Activated gamma-delta T cell treated with anti-CD3 and anti-CD28 coated beads, Interleukin-2, amount 50 U/mL, for 16 hours (primary cell): ENCODE data around the gene FAM107B.

Source experiments
- DNase-seq: peaks from one replicate; pipeline ENCODE4 v3.0.0-alpha.2; 2020; ENCODE audit warnings: low read depth

Gene FAM107B

GRCh38 chr10:14625192-14625631, 149.5 kb downstream of the FAM107B start:
- DNase-seq: no peak

- no peak for DNase-seq
These were observed 150.1 kb downstream of the FAM107B start for GRCh38 chr10:14624600-14624999.

- DNase-seq: no peak
These were observed 150.8 kb downstream of the FAM107B start for GRCh38 chr10:14623931-14624330.

DNA sequence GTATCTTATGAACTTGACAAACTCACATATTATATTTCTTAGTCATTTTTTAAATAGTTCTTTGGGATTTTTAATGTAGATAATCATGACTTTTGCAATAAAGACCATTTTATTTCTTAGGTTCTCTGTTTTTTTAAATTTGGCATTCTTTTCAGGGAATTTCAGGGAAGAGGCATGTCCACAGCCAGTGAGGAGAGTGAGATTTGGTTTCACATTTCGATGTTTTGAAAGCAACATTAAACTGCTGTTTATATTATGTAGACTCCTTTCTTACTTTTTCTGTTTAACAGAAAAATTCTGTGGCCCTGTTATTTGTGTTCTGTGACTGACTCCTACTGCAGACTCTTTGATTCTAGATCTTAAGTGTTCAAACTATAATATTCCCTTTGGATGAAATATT, 153.7 kb downstream of the FAM107B start:
- no peak for DNase-seq

GRCh38 chr10:14618674-14619073, 156.0 kb downstream of the FAM107B start:
- no peak for DNase-seq

DNA sequence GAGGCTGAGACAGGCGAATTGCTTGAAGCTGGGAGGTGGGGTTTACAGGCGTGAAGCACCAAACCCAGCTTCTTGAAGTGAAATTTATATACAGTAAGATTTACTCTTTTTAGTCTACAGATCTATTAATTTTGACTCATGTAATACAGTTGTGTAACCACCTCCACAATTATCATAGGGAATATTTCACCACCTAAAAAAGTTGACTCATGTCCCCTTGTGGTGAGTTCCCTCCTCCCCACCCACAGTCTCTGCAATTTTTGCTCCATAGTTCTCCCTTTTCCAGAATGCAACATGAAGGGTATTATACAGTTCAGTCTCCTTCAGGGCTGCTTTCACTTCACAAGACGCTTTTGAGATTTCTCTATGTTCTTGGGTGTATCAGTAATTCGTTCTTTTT, 156.8 kb downstream of the FAM107B start:
- DNase-seq: no peak

DNA sequence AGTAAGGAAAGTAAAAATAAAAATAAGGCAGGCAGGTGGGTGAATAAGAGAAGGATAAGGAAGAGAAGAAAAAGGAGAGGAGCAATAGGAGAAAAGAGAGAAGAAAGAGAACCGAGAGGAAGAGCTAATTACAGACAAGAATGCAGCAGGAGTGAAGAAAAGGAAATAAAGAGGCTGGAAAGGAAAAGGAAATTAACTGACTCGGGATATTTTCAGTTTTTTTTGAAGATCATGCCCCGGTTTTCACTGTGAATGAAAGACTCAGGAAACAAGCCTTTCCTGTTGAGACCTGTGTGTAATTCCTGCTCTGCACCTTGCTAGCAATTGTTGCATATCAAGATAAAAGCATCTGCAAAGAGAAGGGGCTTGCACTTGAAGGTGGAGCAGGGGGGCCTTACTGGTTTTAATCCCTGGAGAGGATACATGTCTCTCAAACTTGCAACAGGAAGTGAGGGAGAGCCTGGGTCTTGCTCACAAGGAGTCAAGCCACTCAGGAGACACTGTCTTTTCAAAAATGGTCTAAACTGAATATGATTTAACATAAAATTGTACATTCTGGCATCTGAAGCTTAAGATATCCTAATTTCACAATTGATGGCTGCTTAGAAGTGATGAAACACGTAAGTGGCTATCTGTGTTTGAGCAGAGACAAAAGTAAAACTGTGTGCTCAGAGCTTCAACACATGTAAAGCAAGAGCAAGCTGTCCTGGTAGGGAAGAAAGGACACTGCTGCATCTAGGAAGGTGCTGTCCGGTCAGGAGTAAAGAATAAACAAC, 157.6 kb downstream of the FAM107B start:
- DNase-seq: no peak

DNA sequence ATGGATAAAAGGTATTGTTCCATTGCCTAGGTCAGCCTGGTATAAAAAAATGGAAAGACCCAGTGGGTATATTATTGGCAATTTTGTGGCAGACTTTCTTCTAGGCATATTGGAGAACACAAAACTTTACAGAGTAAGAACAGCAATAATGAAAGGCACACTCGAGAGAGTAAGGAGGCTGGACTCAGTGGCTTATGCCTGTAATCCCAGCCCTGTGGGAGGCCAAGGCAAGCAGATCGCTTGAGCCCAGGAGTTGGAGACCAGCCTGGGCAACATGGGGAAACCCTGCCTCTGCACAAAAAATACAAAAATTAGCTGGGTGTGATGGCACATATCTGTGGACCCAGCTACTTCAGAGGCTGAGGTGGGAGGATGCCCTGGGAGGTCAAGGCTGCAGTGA, 158.2 kb downstream of the FAM107B start:
- no peak for DNase-seq

DNA sequence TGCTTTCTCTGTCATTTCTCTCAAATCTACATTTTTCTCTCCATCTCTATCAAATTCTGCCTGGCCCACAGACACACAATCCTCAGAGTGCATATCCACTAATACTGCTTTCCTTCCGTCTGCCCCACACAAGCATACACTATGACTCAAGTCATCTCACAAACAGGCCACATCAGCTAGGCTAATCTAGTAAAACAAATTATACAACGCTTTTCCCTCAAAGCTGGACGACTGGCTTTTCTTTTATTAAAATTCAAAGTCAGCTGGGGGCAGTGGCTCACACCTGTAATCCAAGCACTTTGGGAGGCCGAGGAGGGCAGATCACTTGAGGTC, 161.1 kb downstream of the FAM107B start:
- DNase-seq: no peak

- DNase-seq: no peak
These were observed 161.7 kb downstream of the FAM107B start for GRCh38 chr10:14612873-14613587.

DNA sequence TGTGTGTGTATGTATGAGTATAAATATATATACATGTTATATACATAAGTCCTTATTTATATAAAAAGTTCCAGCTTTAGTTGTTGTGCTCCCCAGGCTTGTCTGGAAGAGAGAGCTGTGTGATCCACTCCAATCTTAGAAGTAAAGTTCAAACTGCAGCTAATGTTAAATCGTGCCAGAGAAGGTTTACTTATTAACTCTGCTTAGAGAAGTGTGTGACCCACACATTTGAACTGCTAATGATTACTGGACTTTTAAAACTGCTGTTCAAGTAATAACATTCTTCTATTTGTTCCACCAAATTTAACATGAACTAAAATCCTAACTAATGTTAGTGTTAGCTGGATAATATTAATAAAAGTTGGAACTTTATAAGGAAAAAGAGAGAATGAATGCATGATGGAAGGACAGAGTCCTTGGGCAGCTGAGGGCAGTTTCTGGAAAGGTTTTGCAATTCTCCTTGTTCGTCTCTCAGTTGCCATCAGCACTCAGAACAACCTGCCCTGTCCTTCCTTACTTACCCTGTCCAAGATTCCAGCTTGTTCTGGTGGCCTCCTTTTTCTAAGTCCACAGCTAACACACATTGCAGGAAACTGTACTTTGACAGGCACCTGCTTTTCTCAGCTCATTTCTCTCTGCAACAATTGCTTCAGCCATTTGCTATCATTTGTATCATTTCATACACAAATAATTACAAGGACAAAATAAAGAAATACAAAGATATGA, 162.6 kb downstream of the FAM107B start:
- no peak for DNase-seq

GRCh38 chr10:14609178-14609577, 165.5 kb downstream of the FAM107B start:
- no peak for DNase-seq

DNA sequence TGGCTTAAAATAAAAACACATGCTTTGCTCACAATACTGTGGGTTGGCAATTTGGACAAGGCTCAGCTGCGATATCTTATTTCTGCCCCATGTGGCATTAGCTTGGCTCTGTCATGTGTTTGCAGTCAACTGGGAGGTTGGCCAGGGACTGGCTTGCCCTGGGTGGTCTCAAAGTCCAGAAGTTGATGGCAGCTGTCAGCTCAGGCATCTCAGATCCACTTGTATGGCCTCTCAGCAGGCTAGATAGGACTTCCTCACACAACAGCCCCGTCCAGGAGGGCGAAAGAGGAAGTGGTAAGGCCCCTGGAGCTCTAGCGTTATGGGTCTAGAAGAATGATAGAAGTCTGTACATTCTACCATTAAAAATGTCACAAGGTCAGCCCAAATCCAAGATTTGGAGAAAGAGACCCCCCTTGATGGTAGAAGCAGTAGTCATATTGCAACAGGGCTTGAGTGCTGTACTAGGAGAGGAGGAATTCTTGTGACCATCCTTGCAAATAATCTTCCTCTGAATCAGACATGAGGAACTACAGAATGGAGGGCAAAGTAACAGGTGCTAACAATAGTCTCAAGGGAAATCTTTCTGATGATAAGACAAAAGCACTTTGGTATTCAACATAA, 166.2 kb downstream of the FAM107B start:
- DNase-seq: no peak

DNA sequence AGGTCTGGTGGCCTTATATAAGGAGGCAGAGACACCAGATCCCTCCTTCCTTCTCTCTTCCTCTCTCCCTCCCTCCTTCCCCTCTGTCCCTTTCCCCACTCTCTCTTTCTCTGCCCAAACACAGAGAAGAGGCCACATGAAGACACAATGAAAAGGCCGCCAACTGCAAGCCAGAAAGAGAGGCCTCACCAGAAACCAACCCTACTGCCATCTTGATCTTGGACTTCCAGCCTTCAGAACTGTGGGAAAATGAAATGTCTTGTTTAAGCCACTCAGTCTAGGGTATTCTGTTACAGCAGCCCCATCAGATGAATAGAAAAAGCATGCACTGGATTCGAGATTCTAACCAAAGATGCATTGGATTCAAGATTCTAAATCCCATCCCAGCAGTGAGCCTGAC, 168.1 kb downstream of the FAM107B start:
- no peak for DNase-seq

- DNase-seq: no peak
These were observed 169.3 kb downstream of the FAM107B start for GRCh38 chr10:14605231-14605925.

GRCh38 chr10:14604181-14605142, 170.2 kb downstream of the FAM107B start:
- peak; percentile 64 for DNase-seq

DNA sequence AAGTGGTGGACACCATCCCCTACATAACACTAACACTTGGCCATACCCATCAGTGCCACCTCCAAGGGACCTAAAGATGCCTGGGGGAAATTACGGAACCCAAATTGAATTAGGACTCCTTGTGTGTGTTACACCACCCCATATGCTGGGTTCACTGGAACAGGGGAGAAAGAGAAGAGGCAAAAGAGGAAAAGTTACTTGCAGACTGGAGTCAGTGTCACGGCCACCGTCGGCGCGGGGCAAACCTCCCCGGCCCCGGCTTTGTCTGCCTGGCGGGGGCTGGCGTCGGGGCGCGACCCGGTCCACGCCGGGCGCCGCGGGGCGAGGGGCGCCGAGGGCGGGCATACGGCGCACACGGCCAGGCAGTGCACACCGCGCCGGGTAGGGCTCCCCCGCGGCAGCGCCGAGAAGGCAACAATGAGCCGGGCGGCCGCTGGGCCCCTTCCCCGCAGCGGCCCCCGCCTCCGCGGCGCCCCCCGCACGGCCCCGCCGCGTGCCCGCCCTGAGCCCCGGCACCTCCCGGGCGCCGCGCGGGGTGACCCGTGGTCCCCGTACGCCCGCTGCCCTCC, 171.1 kb downstream of the FAM107B start:
- no peak for DNase-seq

DNA sequence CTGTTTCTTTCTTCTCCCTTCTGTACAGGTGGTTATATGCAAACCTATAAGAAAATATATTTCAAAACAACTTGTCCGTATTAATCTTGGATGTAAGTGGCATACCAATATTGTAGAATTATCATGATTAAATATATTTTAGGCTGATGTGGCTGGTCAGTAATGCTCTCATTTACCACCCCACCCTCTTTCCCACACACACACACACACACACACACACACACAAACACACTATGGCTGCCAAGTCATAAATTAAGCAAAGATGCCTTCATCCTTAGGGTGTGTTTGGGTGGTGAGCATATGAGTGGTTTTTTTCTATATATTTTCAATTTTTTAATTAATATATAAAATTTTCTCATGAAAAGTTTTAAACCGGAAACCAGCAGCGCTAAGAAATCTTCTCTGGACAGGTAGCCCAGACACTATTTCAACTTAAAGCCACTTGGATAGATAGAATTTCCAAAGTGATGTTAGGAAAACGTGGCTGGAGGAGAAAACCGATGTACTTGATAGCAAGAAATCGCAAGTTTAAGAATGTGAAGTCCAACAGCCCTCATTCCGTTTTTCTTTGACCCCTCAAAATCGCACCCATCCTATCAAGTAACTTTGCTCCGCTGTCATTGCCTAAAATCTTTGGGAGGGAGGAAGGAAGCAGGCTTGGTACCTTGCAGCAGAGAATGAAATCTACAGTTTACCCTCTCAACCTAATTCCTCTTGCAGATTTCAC, 171.7 kb downstream of the FAM107B start:
- DNase-seq: no peak

DNA sequence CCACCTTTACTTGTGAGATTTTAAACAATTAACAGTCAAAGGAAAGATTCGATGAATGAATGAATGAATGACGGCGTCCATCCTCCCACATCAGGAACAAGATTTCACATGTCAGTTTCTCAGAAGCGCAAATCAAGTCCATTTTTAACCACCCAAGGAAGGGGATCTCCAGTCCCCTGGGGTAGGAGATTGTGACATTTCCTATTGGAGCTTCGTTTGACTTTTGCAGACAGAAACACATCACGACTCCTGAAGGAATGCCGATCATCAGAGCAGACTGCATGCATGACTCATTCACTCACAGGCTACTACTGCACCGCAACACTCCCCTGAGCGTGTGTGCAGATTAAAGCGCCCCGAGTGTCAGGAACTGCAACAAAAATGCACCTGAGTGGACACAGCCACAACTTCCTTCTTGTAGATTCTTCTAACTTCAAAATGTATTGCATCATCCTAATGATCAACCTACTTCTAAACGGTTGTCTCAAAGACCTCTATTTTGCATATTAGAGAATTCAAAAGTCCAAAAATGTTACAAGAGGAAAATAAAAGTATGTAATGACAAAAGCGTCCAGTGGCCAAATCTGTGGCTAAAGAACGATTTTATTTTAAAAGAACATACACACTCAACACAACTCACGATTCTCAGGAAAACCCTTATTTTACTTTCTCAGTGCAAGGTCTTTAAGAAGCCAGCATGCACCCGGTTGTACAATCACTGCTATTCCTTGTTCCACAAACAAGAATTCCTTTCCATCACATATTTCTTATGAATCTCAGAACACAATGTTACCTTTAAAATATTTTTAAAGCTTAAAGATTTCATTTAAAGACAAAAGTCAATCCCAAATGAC, 172.6 kb downstream of the FAM107B start:
- peak; percentile 35 for DNase-seq
